T-helper 17 cell (primary cell): Measurements from ENCODE around the gene YIF1A. TPM values are rescaled to one million over a fixed set of nuclear protein-coding genes. Genes with fewer than 3 reads are reported as not detected.
A peak's percentile ranks its signal among the peaks of the same experiment; 100 is the strongest.
"Not testable (repeated sequence)": the region's sequence is repeated elsewhere in the genome, so short reads cannot be mapped to it uniquely, and the experiment has no call there.

Experiments used
- ATAC-seq: fragments of 150-1000 bp; cut with Tn5 transposase; 2 replicates; pipeline ENCODE4 v1.10.0; 2021; ENCODE audit warnings: mild to moderate bottlenecking, moderate library complexity
- DNase-seq, 3 donors: peaks; one replicate each; pipeline versions ENCODE4 v3.0.0 to v3.0.0-alpha.2; 2020 to 2021
- H3K9me3 ChIP-seq: one replicate; pipeline ENCODE4 v1.7.0; 2013; ENCODE audit warnings: low read length, mild to moderate bottlenecking; ENCODE audit not compliant: control insufficient read depth, poor library complexity, severe bottlenecking
- H3K27ac Mint-ChIP-seq: one replicate; pipeline ENCODE4 v1.8.0; 2022; ENCODE audit warnings: mild to moderate bottlenecking, moderate library complexity, mixed read lengths
- H3K27me3 Mint-ChIP-seq: one replicate; pipeline ENCODE4 v1.8.0; 2022; ENCODE audit warnings: mixed read lengths
- H3K36me3 Mint-ChIP-seq: one replicate; pipeline ENCODE4 v1.8.0; 2022; ENCODE audit warnings: low read depth, mixed read lengths
- H3K4me1 Mint-ChIP-seq: one replicate; pipeline ENCODE4 v1.8.0; 2022; ENCODE audit warnings: mild to moderate bottlenecking, mixed read lengths
- H3K4me3 Mint-ChIP-seq: one replicate; pipeline ENCODE4 v1.8.0; 2022; ENCODE audit warnings: mild to moderate bottlenecking, moderate library complexity, mixed read lengths
- total RNA-seq, 4 donors: library from RNA in 2 of 4; stranded (reverse) in 2 of 4; gene quantifications; one replicate each; pipeline ENCODE4 v1.2.3 and lab custom pipeline; 2022 to 2026

YIF1A gene
- total RNA-seq, 2 donors from 2014 or later = 32.6 to 35.1 TPM

DNA sequence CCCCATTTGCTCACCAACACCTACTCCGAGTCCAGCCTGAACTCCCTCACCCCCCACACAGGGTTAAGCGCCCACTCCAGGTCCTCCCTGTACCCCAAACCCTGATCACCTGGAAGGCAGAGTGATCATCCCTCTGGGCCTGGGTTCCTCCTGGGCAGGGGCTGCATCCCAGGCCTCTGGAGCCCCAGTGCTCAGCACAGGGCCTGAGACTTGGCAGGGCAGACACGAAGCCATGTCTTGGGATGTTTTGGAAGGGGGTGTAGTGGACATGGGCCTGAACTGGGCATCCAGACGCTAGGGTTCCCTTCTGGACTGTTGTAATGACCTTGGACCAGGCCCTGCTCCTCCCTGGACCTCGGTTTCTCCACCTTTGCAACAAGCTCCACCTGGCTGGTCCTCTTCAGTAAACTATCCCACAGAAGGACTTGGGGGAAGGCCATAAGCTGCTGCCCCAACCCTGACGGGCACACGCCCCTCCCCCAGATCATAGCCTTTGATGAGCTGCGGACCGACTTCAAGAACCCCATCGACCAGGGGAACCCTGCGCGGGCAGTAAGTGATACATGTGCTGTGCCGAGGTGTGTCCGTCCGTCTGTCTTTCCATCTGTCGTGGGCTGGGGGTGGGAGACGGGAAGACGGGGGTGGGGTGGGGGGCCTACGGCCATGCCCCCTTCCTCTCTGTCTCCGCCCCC lies 7.0 kb downstream of the YIF1A start:
- no peak for DNase-seq
- H3K9me3 ChIP-seq = no peaks in the 10 kb centered on the region
- H3K4me3 Mint-ChIP-seq = peak overlapping the region; percentile 82
- no peak for ATAC-seq
- H3K27me3 Mint-ChIP-seq = no peaks in the 10 kb centered on the region
- H3K4me1 Mint-ChIP-seq = peaks cover 26% of the 10 kb centered on the region
- H3K36me3 Mint-ChIP-seq = no peaks in the 10 kb centered on the region
- peak overlapping the region; percentile 94 for H3K27ac Mint-ChIP-seq

DNA sequence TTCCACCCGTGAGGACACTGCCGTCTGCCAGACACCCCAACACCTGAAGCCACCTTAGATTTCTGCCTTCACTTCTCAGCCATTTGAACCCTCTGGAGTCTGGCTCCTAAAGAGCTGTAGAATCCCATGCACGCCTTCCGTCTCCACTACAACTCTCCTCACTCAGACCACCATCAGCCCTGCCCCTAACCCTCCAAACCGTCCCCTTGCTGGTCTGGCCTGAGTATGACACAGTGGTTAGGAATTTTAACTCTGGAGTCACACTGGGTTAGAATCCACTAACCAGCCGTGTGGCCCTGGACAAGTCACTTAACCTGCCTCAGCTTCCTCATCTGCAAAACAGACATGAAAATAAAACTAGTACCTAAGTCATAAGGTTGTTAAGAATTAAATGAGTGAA lies 7.9 kb downstream of the YIF1A start:
- no peaks in the 10 kb centered on the region for H3K9me3 ChIP-seq
- DNase-seq (no peak), ATAC-seq (no peak)
- H3K27me3 Mint-ChIP-seq = no peaks in the 10 kb centered on the region
- peaks cover 26% of the 10 kb centered on the region for H3K4me1 Mint-ChIP-seq
- no peaks in the 10 kb centered on the region for H3K36me3 Mint-ChIP-seq
- peak overlapping the region; percentile 60 for H3K4me3 Mint-ChIP-seq
- H3K27ac Mint-ChIP-seq = peak overlapping the region; percentile 94

DNA sequence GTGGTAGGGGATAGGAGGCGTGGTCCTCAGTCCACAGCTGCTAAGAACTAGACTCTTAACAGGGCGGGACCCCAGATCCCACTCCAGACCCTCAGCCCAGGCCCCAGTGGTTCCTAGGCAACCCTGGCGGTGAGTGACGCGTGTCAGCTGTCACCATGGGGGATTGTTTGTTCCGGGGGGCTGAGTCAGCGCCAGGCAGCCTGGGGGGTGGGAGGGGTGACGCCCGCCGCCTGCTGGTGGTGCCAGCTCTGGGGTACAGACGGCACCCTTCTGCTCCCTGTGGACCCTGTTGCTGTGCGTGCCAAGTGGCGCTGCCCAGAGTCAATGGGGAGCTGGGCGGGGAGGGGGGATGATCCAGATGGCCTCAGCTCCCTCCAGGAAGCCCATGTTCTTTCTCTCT lies 8.5 kb downstream of the YIF1A start:
- no peaks in the 10 kb centered on the region for H3K9me3 ChIP-seq
- Mint-ChIP-seq H3K4me3 (no peak overlapping the region), H3K27me3 (no peaks in the 10 kb centered on the region), H3K27ac (peak overlapping the region; percentile 94), H3K4me1 (peaks cover 23% of the 10 kb centered on the region), H3K36me3 (no peaks in the 10 kb centered on the region)
- DNase-seq (no peak), ATAC-seq (no peak)

- Mint-ChIP-seq H3K4me3 (peak overlapping the region; percentile 89), H3K27ac (peak overlapping the region; percentile 94), H3K27me3 (no peaks in the 10 kb centered on the region), H3K4me1 (peaks cover 29% of the 10 kb centered on the region), H3K36me3 (peaks cover under 1% of the 10 kb centered on the region)
- DNase-seq (no peak), ATAC-seq (no peak)
- no peaks in the 10 kb centered on the region for H3K9me3 ChIP-seq
Measured at GRCh38 chr11:66279092-66279734, 9.7 kb downstream of the YIF1A start.

GRCh38 chr11:66278363-66279091 lies 10.4 kb downstream of the YIF1A start:
- no peaks in the 10 kb centered on the region for H3K9me3 ChIP-seq
- ATAC-seq (no peak), DNase-seq (no peak)
- Mint-ChIP-seq H3K36me3 (peaks cover 4% of the 10 kb centered on the region), H3K27me3 (no peaks in the 10 kb centered on the region), H3K4me3 (peak overlapping the region; percentile 89), H3K27ac (peak overlapping the region; percentile 94), H3K4me1 (peaks cover 32% of the 10 kb centered on the region)

DNA sequence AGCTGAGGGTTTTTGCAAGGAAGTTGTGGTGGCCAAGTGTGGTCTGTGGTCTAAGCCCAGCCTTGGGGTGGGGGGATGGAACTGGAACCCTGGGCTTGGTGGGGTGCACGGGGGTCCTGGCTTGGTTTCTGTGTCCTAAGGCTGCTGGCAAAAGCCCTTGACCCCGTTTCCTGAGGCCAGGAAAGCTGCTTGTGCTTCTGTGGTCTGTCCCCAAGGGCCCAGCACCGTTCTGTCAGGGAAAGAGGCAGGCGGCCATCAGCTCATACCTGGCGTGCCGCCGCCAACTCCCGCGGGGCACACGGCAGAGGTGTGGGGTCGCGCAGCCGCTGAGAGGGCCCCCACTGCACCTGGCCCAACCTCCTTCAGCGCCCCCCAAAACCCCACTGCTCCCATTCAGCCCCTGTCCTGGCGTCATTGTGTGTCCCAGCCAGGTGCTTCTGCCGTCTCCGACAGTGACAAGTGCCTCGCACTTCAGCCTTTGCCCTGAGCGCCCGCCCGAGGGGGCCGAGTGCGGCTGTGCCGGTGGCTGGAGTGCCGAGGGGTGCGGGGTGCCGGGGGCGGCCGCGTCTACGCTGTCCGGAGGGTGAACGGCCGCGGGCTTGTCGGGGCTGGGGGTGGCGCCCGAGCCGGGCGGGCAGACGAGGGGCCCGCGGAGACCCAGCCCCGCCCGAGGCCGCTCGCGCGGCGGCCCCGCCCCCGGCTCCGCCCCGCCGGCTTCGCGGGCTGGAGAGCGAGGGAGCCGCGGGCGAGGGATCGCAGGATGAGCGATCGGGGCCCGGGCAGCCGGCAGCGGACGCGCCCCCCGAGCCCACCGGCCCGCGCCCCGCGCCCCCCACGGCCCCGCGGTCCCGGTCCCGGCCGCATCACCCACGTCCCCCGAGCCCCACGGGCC lies 11.2 kb downstream of the YIF1A start, which contains the start of gene CNIH2:
CNIH2 (plus strand) TSS at position 705 of the 892 bp plus-strand sequence. CDS start 282 bp downstream, outside the sequence.
- ATAC-seq (peak; percentile 40), DNase-seq (peak; percentile 52 to 64 (median 58))
- peaks cover 7% of the 10 kb centered on the region for H3K36me3 Mint-ChIP-seq
- H3K9me3 ChIP-seq = no peaks in the 10 kb centered on the region
- H3K4me1 Mint-ChIP-seq = peaks cover 32% of the 10 kb centered on the region
- peak within 1 kb of the TSS; percentile 89 for H3K4me3 Mint-ChIP-seq
- no peaks in the 10 kb centered on the region for H3K27me3 Mint-ChIP-seq
- H3K27ac Mint-ChIP-seq = peak within 1 kb of the TSS; percentile 94

DNA sequence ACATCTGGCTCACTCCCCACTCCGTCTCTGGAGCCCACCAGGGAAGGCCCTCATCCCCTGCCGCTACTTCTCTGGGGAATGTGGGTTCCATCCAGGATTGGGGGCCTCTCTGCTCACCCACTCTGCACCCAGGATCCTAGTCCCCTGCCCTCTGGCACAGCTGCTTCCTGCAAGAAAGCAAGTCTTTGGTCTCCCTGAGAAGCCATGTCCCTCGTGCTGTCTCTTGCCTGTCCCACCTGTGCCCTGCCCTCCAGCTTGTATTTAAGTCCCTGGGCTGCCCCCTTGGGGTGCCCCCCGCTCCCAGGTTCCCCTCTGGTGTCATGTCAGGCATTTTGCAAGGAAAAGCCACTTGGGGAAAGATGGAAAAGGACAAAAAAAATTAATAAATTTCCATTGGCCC lies 11.9 kb downstream of the YIF1A start:
- H3K36me3 Mint-ChIP-seq, H3K27me3 Mint-ChIP-seq, H3K9me3 ChIP-seq, DNase-seq, ATAC-seq: not testable (repeated sequence)
- peak overlapping the region; percentile 67 for H3K27ac Mint-ChIP-seq
- H3K4me1 Mint-ChIP-seq = peaks cover 26% of the 10 kb centered on the region
- peak overlapping the region; percentile 19 for H3K4me3 Mint-ChIP-seq

- DNase-seq, H3K9me3 ChIP-seq, H3K4me3 Mint-ChIP-seq, ATAC-seq, H3K36me3 Mint-ChIP-seq, H3K27me3 Mint-ChIP-seq: not testable (repeated sequence)
- H3K4me1 Mint-ChIP-seq = peaks cover 23% of the 10 kb centered on the region
- H3K27ac Mint-ChIP-seq = peak overlapping the region; percentile 67
Measured at GRCh38 chr11:66276619-66277018, 12.3 kb downstream of the YIF1A start.

DNA sequence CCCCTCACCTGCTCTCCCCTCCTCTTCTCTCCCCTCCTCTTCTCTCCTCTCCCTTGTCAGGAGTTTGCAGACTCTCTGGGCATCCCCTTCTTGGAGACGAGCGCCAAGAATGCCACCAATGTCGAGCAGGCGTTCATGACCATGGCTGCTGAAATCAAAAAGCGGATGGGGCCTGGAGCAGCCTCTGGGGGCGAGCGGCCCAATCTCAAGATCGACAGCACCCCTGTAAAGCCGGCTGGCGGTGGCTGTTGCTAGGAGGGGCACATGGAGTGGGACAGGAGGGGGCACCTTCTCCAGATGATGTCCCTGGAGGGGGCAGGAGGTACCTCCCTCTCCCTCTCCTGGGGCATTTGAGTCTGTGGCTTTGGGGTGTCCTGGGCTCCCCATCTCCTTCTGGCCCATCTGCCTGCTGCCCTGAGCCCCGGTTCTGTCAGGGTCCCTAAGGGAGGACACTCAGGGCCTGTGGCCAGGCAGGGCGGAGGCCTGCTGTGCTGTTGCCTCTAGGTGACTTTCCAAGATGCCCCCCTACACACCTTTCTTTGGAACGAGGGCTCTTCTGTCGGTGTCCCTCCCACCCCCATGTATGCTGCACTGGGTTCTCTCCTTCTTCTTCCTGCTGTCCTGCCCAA lies 12.8 kb downstream of the YIF1A start:
- no peak overlapping the region for H3K27ac Mint-ChIP-seq
- no peaks in the 10 kb centered on the region for H3K9me3 ChIP-seq
- no peaks in the 10 kb centered on the region for H3K27me3 Mint-ChIP-seq
- ATAC-seq = no peak
- H3K4me3 Mint-ChIP-seq = no peak overlapping the region
- H3K36me3 Mint-ChIP-seq = peaks cover 7% of the 10 kb centered on the region
- peaks cover 22% of the 10 kb centered on the region for H3K4me1 Mint-ChIP-seq
- DNase-seq = no peak

GRCh38 chr11:66275396-66275795 lies 13.5 kb downstream of the YIF1A start:
- Mint-ChIP-seq H3K4me1 (peaks cover 25% of the 10 kb centered on the region), H3K36me3 (peaks cover 7% of the 10 kb centered on the region), H3K4me3 (no peak overlapping the region), H3K27ac (no peak overlapping the region), H3K27me3 (no peaks in the 10 kb centered on the region)
- no peak for DNase-seq
- no peaks in the 10 kb centered on the region for H3K9me3 ChIP-seq
- ATAC-seq = no peak

DNA sequence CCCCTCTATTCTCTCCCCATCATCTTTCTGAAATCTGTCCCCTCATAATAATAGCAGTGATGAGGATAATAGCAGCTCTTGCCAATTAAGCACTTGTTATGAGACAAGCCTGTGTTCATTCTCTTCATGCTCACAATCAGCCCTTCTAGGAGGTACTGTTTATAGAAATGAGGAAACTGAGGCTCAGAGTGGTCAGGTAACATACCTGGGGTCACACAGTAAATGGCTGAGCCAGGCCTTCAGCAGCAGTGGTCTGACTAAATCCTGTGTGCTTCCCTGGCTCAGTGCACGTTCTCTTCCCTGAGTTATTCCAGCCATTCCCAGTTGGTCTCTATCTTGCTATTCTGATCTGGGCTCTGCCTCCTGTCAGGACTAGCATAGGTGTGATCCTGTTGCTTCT lies 14.7 kb downstream of the YIF1A start:
- DNase-seq (no peak), ATAC-seq (no peak)
- H3K9me3 ChIP-seq = no peaks in the 10 kb centered on the region
- Mint-ChIP-seq H3K4me3 (no peak overlapping the region), H3K27me3 (no peaks in the 10 kb centered on the region), H3K4me1 (peaks cover 29% of the 10 kb centered on the region), H3K27ac (no peak overlapping the region), H3K36me3 (peaks cover 9% of the 10 kb centered on the region)

DNA sequence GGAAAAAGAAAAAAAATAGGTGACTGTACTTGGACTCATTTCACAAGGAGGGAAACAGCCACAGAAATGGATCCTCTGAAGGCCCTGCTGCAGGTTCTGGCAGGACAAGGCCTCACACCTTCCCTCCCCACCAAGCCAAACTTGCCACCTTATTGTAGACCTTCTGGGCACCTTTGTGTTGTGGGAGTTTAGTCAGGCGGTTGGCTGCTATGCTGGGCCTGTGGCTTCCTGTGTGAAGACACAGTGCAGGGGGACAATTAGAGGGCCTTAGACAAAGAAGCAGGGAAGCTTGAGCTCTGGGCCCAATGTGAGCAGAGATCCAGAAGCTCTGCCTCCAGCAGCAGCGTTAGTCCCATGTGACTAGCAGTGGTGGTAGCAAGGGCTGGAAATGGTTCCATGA lies 16.3 kb downstream of the YIF1A start:
- Mint-ChIP-seq H3K4me1 (peaks cover 34% of the 10 kb centered on the region), H3K27me3 (no peaks in the 10 kb centered on the region), H3K36me3 (peaks cover 13% of the 10 kb centered on the region), H3K27ac (no peak overlapping the region), H3K4me3 (peak overlapping the region; percentile 19)
- H3K9me3 ChIP-seq = no peaks in the 10 kb centered on the region
- ATAC-seq (no peak), DNase-seq (no peak)
